CD4-positive, alpha-beta T cell treated with Interleukin-12 subunit alpha and Interleukin-12 subunit beta, for 1 hour (primary cell): ENCODE measurements around the gene FOXA1.

Source experiments
- DNase-seq: peaks from one replicate; pipeline ENCODE4 v3.0.0-alpha.2; 2020

FOXA1 gene

GRCh38 chr14:37601865-37602264 is 6.8 kb upstream of the FOXA1 start:
- DNase-seq: no peak

GRCh38 chr14:37600880-37601741 is 6.1 kb upstream of the FOXA1 start:
- no peak for DNase-seq

GRCh38 chr14:37599507-37600368 is 4.7 kb upstream of the FOXA1 start:
- no peak for DNase-seq

- no peak for DNase-seq
Measured at GRCh38 chr14:37598747-37599506, 3.9 kb upstream of the FOXA1 start.

- DNase-seq: no peak
Measured at GRCh38 chr14:37597914-37598746, 3.1 kb upstream of the FOXA1 start.

- no peak for DNase-seq
Measured at GRCh38 chr14:37597538-37597913, 2.5 kb upstream of the FOXA1 start.

- DNase-seq: no peak
Measured at GRCh38 chr14:37596790-37597472, 1.9 kb upstream of the FOXA1 start.

GRCh38 chr14:37595809-37596621 is 966 bp upstream of the FOXA1 start:
- DNase-seq: peak; percentile 28

- peak; percentile 8 for DNase-seq
Measured at GRCh38 chr14:37594238-37594970, 645 bp downstream of the FOXA1 start.

GRCh38 chr14:37593511-37594237 is 1.4 kb downstream of the FOXA1 start:
- DNase-seq: no peak

GRCh38 chr14:37592482-37593408 is 2.3 kb downstream of the FOXA1 start:
- no peak for DNase-seq

- DNase-seq: no peak
Measured at GRCh38 chr14:37591941-37592481, 3.0 kb downstream of the FOXA1 start.

- DNase-seq: no peak
Measured at GRCh38 chr14:37591311-37591940, 3.6 kb downstream of the FOXA1 start.

- no peak for DNase-seq
Measured at GRCh38 chr14:37590428-37591139, 4.5 kb downstream of the FOXA1 start.

- DNase-seq: no peak
Measured at GRCh38 chr14:37589715-37590427, 5.2 kb downstream of the FOXA1 start.
